GM18498 (cell line): Measurements from ENCODE around the gene UBTF.

Experiments used
- ATAC-seq: cut with Tn5 transposase; IDR thresholded peaks from one replicate; pipeline ENCODE4 v1.9.1; 2021; ENCODE audit warnings: mild to moderate bottlenecking, moderate library complexity; ENCODE audit not compliant: unreplicated experiment

UBTF gene, protein sequence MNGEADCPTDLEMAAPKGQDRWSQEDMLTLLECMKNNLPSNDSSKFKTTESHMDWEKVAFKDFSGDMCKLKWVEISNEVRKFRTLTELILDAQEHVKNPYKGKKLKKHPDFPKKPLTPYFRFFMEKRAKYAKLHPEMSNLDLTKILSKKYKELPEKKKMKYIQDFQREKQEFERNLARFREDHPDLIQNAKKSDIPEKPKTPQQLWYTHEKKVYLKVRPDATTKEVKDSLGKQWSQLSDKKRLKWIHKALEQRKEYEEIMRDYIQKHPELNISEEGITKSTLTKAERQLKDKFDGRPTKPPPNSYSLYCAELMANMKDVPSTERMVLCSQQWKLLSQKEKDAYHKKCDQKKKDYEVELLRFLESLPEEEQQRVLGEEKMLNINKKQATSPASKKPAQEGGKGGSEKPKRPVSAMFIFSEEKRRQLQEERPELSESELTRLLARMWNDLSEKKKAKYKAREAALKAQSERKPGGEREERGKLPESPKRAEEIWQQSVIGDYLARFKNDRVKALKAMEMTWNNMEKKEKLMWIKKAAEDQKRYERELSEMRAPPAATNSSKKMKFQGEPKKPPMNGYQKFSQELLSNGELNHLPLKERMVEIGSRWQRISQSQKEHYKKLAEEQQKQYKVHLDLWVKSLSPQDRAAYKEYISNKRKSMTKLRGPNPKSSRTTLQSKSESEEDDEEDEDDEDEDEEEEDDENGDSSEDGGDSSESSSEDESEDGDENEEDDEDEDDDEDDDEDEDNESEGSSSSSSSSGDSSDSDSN

DNA sequence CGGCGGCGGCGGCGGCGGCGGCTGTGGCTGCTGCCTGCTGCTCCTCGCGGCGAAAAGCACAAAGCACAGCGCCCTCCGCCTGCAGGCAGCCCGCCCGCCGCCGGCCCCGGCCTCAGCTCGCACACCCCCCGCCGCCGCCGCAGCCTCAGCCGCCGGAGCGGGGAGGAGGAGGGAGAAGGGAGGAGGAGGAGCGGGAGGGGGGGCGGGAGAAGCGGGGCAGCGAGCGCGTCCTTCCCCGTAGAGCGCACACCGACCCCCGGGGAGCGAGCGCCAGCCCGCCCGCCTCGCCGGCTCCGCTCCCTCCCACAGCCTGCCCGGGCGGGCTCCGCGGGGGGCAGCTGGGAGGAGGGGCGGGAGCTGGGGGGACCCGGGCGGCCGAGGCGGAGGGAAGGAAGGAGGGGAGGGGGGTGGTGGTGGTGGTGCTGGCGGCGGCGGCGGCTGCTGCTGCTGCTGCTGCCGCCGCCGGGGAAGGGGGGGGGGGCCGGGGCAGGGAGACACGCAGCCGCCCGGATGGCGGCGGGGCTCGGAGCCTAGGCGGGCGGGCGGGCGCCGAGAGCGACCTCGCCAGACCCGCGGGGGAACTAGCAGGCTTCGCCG, at the start of gene UBTF:
UBTF (minus strand) TSS at position 60 of the 597 bp plus-strand sequence. CDS start 1,446 bp downstream, outside the sequence.
- ATAC-seq = peak; percentile 23

DNA sequence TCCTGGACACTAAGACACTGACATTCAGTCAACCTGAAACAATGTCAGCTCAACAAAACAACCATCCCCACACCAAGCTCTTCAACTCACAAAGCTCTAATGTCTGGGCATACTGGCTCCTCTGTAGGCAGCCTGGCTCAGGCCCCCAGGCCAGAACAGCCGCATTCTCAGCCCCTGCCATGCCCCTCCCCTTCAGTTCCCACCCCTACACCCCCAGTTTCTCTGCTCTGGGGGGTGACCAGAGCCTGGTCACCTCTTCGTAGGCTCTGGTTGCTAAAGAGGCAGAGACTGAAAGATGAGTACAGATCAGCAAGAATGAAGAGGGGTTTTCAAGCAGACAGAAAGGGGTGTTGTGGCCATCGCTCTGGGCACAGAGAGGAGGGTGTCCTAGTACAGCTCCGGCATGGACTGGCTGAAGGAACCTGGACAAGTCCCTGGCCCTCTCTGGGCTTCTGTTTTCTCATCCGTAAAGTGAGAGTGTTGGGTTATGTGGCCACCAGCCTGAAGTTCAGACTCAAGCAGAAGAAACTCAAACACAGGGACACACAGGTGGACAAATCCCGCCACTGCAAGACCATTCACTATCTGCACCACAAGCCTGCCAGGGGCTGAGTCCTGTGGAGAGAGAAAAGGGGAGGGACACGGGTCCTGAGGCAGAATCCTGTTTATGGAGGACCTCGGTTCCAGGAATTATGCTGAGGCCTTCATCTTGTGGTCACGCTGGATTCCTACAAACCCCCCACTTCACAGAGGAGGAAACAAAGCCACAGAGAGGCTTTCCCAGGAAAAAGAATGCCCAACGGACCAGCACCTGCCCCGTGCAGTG, 49.4 kb upstream of the UBTF start:
- ATAC-seq = no peak

DNA sequence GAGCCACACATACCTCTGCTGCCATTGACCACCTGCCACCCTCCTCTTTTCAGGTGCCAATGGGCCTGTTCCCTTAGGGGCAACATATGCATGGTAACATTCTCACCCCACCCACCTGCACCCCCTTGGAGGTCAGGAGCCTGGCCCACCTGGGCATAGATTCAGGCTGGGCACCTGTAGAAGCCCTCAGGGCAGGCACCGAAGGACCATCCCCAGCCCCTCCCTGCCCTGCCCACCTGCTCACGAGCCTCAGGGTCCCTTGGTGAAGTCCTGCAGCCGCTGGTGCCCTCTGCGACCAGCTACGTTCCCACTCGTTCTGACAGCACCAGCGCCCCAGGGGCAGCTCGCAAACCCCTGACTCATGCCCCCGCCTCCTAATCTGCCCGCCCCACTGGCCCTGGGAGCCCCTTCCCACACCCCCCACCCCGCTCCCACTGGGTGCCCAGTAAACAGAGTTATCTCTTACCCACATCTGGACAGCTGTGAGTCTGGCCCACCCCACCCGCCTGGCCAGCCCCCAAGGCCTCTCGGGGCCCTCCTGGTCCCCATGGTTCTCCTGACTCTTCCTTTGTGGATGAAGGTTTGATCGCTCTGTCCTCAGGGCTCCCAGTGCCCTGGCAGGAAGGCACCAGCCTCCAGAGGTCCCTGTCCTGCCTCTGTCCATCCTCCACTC, 48.5 kb upstream of the UBTF start, which contains the start of gene SLC4A1:
SLC4A1 (minus strand) TSS at position 318 of the 673 bp plus-strand sequence. CDS start 5,269 bp downstream, outside the sequence.
- ATAC-seq = no peak

DNA sequence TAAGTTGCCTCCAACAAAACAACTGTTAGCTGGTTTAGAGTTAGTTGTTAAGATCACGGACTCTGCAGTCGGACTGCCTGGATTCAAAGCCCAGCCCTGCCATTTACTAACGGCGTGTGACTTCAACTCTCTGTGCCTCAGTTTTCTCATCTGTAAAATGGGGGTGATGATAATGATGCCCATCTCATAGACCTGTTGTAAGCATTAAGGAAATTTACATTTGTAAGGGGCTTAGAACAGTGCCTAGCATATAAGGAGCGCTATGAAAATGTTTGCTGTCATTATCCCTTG, 47.6 kb upstream of the UBTF start:
- no peak for ATAC-seq

DNA sequence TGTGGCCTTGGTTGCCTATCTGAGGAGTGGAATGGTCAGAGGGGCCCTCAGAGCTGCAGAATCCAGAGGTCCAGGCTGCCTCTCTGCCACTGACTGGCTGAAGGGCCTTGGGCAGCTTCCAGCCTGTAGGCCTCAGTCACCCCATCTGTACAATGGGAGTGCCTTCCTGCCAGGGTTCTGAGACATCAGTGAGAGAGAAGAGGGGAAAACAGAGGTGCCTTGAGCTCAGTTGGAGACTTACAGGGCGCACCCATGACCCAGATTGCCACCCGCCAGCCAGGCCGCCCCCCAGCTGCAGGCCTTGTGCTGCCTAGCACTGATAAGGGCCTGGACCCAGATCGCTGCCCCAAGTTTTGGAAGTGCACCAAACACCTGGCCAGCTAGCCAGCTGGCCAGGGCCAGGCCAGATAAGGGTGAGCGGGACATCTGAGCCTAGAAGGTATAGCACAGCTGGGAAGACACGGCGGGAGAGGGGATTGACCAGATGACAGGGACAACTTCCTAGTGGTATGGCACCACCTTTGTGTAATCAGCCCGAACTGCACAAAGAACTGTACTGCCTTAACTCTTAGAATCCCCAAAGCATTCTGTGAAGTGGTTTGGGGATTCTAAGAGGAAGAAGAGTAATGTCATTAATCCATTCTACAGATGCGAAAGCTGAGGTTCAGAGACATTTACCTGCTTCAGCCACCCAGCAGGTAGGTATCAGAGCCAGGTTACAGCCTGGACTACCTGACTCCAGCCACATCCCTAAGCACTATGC, 47.1 kb upstream of the UBTF start:
- no peak for ATAC-seq

DNA sequence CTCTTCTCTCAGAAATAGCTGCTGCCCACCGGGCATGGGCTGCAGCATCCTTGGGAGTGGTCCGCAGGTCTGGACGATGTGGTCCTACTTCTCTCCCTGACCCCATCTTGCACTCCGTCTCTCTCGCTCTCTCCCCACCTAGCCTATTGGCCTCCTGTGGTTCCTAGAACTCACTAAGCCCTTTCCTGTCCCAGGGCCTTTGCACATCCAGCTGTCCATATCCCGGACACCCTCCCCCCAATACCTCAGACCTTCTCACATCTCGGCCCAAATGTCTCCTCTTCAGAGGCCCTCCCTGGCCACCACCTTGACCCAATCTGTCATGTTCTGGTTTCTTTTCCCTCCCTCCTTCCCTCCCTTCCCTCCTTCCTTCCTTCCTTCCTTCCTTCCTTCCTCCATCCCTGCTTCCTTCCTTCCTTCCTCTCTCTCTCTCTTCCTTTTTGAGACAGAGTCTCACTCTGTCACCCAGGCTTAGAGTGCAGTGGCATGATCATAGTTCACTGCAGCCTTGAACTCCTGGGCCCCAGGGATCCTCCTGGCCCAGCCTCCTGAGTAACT, 43.9 kb upstream of the UBTF start:
- no peak for ATAC-seq

DNA sequence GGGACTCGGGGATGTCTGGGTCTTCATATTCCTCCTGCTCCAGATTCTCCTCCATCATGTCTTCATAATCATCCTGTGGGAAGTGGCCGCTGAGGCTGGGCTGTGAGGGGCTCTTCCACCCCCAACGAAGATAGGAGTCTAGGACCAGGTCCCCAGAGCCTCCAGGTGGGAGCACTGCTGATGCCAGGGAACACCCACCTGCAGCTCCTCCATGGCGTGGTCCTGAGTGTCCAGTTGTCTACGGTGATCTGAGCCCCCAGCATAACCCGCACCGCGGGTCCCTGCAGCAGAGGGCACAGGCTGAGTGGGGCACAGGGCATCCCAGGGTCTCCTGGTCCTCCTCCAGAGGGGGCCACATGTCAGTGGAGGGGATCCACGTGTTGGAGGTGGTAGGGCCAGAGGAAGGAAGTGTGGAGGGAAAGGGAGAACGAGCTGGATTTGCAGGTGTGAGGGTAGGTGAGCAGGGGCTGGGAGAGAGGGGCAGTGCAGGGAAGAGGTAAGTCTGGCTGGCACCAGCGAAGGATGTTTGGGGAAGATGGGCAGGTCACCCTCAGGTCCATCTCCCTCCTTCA, 43.3 kb upstream of the UBTF start:
- no peak for ATAC-seq

DNA sequence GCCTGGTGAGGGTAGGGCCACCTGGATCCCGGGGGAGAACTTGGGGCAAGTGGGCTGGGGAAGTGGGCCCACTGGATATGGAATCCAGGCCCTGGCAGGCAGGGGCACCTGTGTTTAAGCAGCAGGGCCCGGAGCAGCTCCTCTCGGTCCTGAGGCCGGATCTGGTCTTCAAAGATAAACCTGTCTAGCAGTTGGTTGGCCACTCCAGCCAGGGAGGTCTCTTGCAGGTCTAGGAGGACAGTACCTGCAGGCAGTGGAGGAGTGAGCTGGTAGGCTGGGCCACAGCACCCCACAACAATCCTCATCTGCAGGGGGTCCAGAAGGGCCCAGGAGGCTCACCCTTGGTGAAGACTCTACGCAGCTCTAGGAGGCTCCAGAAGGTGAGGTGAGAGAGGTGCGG, 40.8 kb upstream of the UBTF start:
- ATAC-seq = no peak

DNA sequence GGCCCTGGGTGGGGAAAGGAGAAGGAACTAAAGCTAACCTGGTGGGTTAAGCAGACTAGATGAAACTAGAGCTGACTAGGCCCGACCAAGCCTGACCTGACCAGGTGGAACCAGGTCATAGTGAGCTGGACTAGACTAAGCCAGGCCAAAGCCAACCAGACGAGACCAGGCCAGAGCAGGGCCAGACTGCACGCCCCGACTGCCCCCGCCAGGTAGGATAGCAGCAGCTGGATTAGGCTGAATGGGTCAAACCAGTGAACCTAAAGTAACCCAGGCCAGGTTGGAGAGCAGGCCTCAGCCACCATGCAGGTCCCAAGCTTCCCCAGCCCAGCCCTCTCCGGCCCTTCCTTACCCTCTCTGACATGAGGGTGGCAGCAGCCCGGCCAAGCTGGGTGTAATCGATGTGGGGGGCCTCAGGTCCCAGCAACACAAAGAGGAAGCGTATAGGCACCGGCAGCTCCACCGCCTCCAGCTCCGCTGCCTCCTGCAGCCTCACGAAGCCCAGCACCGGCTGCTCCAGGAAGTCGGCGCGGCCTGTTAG, 39.4 kb upstream of the UBTF start:
- no peak for ATAC-seq

DNA sequence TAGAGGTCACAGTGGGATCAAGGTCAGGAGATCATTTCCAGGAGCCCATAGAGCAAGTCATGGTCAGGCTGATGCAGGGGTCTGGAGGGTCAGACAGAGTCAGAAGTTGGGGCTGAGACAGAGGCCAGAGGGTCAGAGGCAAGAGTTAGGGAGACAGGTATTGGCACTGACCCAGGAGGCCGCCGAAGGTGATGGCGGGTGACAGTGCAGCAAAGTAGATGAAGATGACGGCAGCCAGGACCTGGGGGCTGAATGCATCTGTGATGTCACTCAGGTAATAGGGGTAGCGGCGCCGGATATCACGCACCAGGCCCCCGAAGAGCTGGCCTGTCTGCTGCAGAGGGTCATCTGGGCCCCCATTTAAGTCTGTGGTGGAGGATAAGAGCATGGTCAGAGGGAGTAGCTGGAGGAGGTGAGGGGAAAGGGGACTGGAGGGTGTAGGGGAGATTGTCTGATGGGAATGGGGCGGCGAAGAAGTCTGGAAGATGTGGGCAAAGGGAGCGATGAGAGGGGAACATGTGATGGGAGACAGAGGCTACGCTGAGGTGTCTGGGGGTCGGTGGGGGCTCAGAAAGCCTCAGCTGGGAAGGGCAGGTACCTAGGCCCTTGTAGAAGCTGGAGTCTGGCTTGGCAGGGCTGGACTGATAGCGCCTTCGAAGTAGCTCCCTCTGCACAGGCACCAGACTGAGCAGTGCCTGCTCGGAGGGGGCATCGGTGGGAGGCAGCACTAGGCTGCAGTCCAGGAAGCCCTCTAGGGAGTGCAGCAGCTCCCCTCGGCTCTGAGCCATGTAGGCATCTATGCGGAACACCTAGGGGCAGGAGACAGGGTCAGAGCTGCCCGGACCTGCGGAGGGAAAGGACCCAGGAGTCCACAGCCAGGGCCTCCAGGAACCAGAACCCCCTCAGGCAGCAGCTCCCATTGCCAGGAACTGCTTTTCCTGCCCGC, 38.6 kb upstream of the UBTF start:
- no peak for ATAC-seq

DNA sequence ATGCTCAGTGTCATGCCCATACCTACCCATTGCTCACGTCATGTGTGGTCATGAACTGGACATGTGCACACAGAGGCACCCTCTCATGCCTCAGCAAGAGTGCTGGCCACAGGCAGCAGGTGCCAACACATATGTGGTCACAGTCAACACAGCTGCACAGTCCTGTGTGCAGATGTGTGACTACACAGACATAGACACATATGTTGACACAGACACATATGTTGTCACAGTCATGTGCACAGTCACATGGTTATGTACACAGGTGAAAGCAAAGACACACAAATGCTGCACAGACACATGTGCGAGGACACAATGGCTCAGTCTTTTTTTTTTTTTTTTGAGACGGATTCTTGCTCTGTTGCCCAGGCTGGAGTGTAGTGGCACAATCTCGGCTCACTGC, 37.2 kb upstream of the UBTF start:
- no peak for ATAC-seq

DNA sequence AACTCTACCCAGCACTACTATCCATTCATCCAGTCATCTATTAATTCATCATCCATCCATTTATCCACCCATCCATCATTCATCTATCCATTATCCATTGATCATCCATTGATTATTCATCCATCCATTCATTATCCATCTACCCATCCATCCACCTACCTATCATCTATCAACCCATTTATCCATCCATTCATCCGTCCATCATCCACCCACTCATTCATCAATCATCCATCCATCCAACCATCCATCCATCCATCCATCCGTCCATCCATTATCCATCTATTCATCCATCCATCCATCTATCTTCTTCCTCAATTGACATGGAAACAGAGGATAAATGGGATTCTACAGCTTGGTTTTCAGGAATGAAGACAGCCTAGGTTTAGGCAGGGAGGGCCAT, 36.4 kb upstream of the UBTF start:
- ATAC-seq = no peak

DNA sequence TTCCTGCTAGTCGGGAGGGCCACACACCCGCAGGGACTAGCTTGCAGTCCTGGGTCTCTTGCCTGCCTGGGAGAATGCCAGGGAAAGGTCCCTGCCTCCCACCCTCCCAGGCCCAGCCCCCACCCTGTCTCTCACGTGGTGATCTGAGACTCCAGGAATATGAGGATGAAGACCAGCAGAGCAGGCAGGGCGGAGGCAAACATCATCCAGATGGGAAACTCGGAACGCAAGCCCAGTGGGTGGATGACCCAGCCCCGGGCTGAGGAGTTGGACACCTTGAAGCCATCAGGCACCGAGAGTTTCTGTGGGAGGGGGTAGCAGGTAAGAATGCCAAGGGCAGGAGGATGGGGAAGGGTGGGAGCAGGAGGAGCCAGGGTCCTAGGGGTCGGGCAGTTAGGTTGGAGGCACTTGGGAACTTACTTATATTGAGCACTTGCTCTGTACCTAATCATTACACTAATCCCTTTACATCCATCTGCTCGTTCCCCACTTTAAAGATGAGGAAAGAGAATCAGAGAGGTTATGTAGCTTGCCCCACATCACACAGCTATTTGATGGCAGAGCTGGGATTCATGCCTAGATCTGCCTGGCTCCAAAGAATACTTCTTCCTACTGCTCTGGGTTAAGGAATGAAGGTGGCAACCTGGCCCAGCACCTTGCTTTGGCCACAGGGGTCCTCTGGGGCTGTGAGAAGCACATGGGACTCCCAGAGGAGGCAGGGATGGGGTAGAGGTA, 35.1 kb upstream of the UBTF start:
- ATAC-seq = no peak

DNA sequence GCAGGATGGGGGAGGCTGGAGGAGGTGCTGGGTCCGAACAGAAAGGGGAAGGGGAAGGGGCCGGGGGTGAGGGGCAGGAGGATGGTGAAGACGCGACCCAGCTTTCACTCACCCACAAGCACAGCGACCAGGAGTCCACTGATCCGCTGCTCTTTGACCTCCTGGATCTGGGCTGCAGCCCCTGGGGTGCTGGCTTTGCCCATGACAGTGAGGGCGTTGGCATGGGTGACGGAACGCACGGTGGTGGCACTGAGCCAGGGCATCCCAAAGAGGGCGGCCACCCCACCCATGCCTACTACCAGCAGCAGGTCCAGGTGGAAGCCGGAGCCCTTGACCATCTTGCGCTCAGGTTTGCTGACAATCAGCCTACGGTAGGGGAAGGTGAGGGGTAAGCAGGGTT, 33.5 kb upstream of the UBTF start:
- no peak for ATAC-seq

DNA sequence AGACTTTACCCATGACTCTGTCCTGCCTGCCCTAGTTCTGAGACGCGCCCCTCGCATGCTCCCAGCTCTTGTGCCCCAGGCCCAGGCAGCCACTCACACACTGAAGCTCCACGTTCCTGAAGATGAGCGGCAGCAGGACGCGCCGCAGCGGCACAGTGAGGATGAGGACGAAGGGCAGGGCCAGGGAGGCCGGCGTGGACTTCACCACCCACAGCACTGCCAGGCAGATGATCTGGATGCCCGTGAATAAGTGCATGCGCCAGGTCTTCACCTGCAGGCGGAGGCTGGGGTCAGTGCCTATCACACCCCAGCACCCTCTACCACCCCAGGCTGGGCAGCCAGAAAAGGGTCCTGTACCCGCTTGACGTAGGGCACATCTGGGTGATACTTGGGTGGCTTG, 31.6 kb upstream of the UBTF start:
- no peak for ATAC-seq

DNA sequence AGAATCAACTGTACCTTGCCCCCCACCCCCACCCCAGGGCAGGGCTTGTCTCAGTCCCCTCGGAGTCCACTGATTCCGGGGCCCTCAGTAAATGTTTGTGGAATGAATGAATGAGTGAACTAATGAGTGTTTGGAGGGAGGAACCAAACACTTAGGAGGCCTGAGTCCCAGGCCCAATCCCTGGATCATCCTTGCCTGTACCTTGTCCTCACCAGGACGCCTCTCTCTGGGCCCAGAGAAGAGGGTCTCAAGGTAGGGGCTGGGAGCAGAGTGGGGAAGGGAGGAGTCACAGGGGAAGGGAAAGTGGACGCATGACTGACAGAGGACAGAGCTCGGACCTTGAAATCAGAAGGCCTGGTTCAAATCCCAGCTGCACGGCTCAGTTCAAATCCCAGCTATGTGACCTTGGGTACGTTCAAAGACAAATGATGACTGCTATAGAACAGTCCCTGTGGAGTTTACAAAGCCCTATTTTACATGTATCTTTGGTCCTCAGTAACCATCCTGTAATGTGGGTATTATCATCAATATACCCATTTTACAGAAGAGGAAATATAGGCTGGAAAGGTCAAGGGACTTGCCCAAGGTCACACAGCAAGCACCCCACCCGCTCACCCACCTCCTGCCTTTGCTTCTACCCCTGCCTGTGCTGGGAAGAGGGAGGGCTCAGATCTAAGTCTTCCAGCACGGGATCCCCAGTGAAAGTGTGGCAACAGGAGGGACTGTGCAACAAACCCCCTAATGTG, 30.2 kb upstream of the UBTF start:
- ATAC-seq = no peak
